ENCODE measurements around the gene TMEM63A. TPM values are rescaled to one million over a fixed set of nuclear protein-coding genes. Genes with fewer than 3 reads are reported as not detected.
"Not testable (repeated sequence)": the region's sequence is repeated elsewhere in the genome, so short reads cannot be mapped to it uniquely, and the experiment has no call there.

TMEM63A gene
- total RNA-seq, 1 donor from 2014 or later = 79.7 TPM

GRCh38 chr1:225909477-225909876 is 27.3 kb upstream of the TMEM63A start:
- DNase-seq (ENCODE audit: low spot score) = no peak

- no peak for DNase-seq (ENCODE audit: low spot score)
Measured at GRCh38 chr1:225908773-225909172, 26.6 kb upstream of the TMEM63A start.

GRCh38 chr1:225908013-225908640 is 25.9 kb upstream of the TMEM63A start:
- DNase-seq (ENCODE audit: low spot score) = no peak

GRCh38 chr1:225907341-225907740 is 25.2 kb upstream of the TMEM63A start:
- DNase-seq (ENCODE audit: low spot score) = no peak

GRCh38 chr1:225906467-225906866 is 24.3 kb upstream of the TMEM63A start:
- no peak for DNase-seq (ENCODE audit: low spot score)

GRCh38 chr1:225903623-225904022 is 21.4 kb upstream of the TMEM63A start:
- DNase-seq (ENCODE audit: low spot score) = no peak

- no peak for DNase-seq (ENCODE audit: low spot score)
Measured at GRCh38 chr1:225899044-225899925, 17.1 kb upstream of the TMEM63A start.

GRCh38 chr1:225897595-225898514 is 15.7 kb upstream of the TMEM63A start:
- DNase-seq (ENCODE audit: low spot score) = no peak

GRCh38 chr1:225896937-225897549 is 14.9 kb upstream of the TMEM63A start:
- DNase-seq (ENCODE audit: low spot score) = no peak

- no peak for DNase-seq (ENCODE audit: low spot score)
Measured at GRCh38 chr1:225896494-225896893, 14.3 kb upstream of the TMEM63A start.

GRCh38 chr1:225892307-225892706 is 10.1 kb upstream of the TMEM63A start:
- DNase-seq (ENCODE audit: low spot score) = no peak

- DNase-seq (ENCODE audit: low spot score) = no peak
Measured at GRCh38 chr1:225891229-225891972, 9.2 kb upstream of the TMEM63A start.

GRCh38 chr1:225890346-225891228 is 8.4 kb upstream of the TMEM63A start:
- no peak for DNase-seq (ENCODE audit: low spot score)

GRCh38 chr1:225889743-225890142 is 7.6 kb upstream of the TMEM63A start:
- no peak for DNase-seq (ENCODE audit: low spot score)

GRCh38 chr1:225888898-225889601 is 6.9 kb upstream of the TMEM63A start, which contains the start of gene LEFTY1:
LEFTY1 (minus strand) TSS chr1:225889146; CDS start chr1:225889066, 80 bp downstream.
- no peak for DNase-seq (ENCODE audit: low spot score)

- DNase-seq (ENCODE audit: low spot score) = no peak
Measured at GRCh38 chr1:225888289-225888897, 6.2 kb upstream of the TMEM63A start.

- DNase-seq (ENCODE audit: low spot score) = not testable (repeated sequence)
Measured at GRCh38 chr1:225887554-225888288, 5.5 kb upstream of the TMEM63A start.

GRCh38 chr1:225887030-225887314 is 4.8 kb upstream of the TMEM63A start:
- no peak for DNase-seq (ENCODE audit: low spot score)

All from mesenteric fat pad (tissue), 1 donor.